Cerebellar cortex (tissue), 1 donor: ENCODE measurements around the gene EID2.

Experiments used
- DNase-seq: peaks from one replicate; pipeline ENCODE4 v3.0.0-alpha.2; 2015; ENCODE audit warnings: low spot score

EID2 gene

GRCh38 chr19:39533791-39534190 lies 6.2 kb downstream of the EID2 start:
- DNase-seq: no peak

- DNase-seq: no peak
Observed at GRCh38 chr19:39533003-39533512, 6.9 kb downstream of the EID2 start.

- DNase-seq: peak; percentile 97
Observed at GRCh38 chr19:39532233-39533002, 7.5 kb downstream of the EID2 start, which contains the start of gene EID2B. Gene EID2B, minus strand, starts transcription at chr19:39532852. Its CDS starts 50 bp downstream, at chr19:39532802.

GRCh38 chr19:39531834-39532232 lies 8.1 kb downstream of the EID2 start:
- no peak for DNase-seq

GRCh38 chr19:39525205-39525604 lies 14.8 kb downstream of the EID2 start:
- DNase-seq: no peak

GRCh38 chr19:39524495-39524894 lies 15.5 kb downstream of the EID2 start:
- no peak for DNase-seq

GRCh38 chr19:39520541-39521484 lies 19.1 kb downstream of the EID2 start:
- no peak for DNase-seq

GRCh38 chr19:39518975-39519374 lies 21.0 kb downstream of the EID2 start:
- DNase-seq: no peak

- no peak for DNase-seq
Observed at GRCh38 chr19:39518458-39518857, 21.5 kb downstream of the EID2 start.

- DNase-seq: no peak
Observed at GRCh38 chr19:39517432-39517831, 22.5 kb downstream of the EID2 start.

GRCh38 chr19:39516270-39516669 lies 23.7 kb downstream of the EID2 start:
- DNase-seq: no peak

GRCh38 chr19:39515551-39516191 lies 24.3 kb downstream of the EID2 start:
- no peak for DNase-seq

GRCh38 chr19:39514840-39515550 lies 25.0 kb downstream of the EID2 start, which contains the start of gene SELENOV:
Gene SELENOV, plus strand, starts transcription at chr19:39515139. Its CDS starts 74 bp downstream, at chr19:39515213.
- DNase-seq: peak; percentile 36

- DNase-seq: no peak
Observed at GRCh38 chr19:39512988-39513387, 27.0 kb downstream of the EID2 start.

- no peak for DNase-seq
Observed at GRCh38 chr19:39509233-39509632, 30.7 kb downstream of the EID2 start.

GRCh38 chr19:39508629-39509028 lies 31.3 kb downstream of the EID2 start:
- no peak for DNase-seq

- no peak for DNase-seq
Observed at GRCh38 chr19:39507715-39508364, 32.1 kb downstream of the EID2 start.

GRCh38 chr19:39506944-39507714 lies 32.8 kb downstream of the EID2 start:
- DNase-seq: peak; percentile 52

GRCh38 chr19:39506598-39506943 lies 33.4 kb downstream of the EID2 start:
- DNase-seq: no peak
